OCI-LY7 (cell line): ENCODE results near the gene IFT25. TPM values are rescaled to one million over a fixed set of nuclear protein-coding genes. Genes with fewer than 3 reads are reported as not detected.

ENCODE experiments used
- BruUV-seq: library from RNA; stranded (reverse); fragments of 400-500 nt; replicated peaks from 2 replicates; lab custom pipeline; 2021; lab: Mats Ljungman, UMichigan
- CTCF ChIA-PET: fragments of 300-600 bp; sonication (Branson Sonifier 250); formaldehyde crosslinking; loops from one replicate; lab custom pipeline; 2022; ENCODE audit warnings: antibody characterized with exemption; ENCODE audit not compliant: unreplicated experiment; lab: Charles Lee
- POLR2A ChIA-PET: fragments of 300-600 bp; sonication (Branson Sonifier 250); formaldehyde crosslinking; loops from one replicate; lab custom pipeline; 2022; ENCODE audit warnings: antibody characterized with exemption; lab: Charles Lee
- DNase-seq: peaks from one replicate; pipeline ENCODE4 v3.0.0-alpha.2; 2015; ENCODE audit warnings: low spot score
- H2AFZ ChIP-seq: fragments of 200-600 bp; sonication (generic), shearing (Covaris generic); 2 replicates; pipeline ENCODE4 v1.6.1; 2014; ENCODE audit warnings: mild to moderate bottlenecking, antibody characterized with exemption, low read length, moderate library complexity
- H3K27ac ChIP-seq: fragments of 200-600 bp; sonication (generic); 2 replicates; pipeline ENCODE4 v1.5.1; 2014; ENCODE audit warnings: mixed run types, low read depth, mild to moderate bottlenecking, moderate library complexity, low read length, inconsistent platforms; ENCODE audit not compliant: poor library complexity, severe bottlenecking
- H3K36me3 ChIP-seq: fragments of 200-600 bp; sonication (generic); 2 replicates; pipeline ENCODE4 v1.6.1; 2014; ENCODE audit warnings: mild to moderate bottlenecking, antibody characterized with exemption, low read length, moderate library complexity, mixed read lengths; ENCODE audit not compliant: insufficient read depth
- H3K4me1 ChIP-seq: fragments of 200-600 bp; sonication (generic); 2 replicates; pipeline ENCODE4 v1.5.1; 2014; ENCODE audit warnings: mild to moderate bottlenecking, low read length; ENCODE audit not compliant: insufficient read depth, poor library complexity, severe bottlenecking
- H3K4me2 ChIP-seq: fragments of 200-600 bp; sonication (generic); 2 replicates; pipeline ENCODE4 v1.6.1; 2014; ENCODE audit warnings: mild to moderate bottlenecking, low read length
- H3K4me3 ChIP-seq: fragments of 200-600 bp; sonication (generic); 2 replicates; pipeline ENCODE4 v1.5.1; 2014; ENCODE audit warnings: mild to moderate bottlenecking, low read depth, low read length; ENCODE audit not compliant: poor library complexity, severe bottlenecking
- H3K79me2 ChIP-seq: fragments of 200-600 bp; sonication (generic); 2 replicates; pipeline ENCODE4 v1.6.1; 2016; ENCODE audit warnings: low read depth, mild to moderate bottlenecking, low read length, moderate library complexity, mixed read lengths; ENCODE audit not compliant: insufficient read depth
- H3K9me2 ChIP-seq: fragments of 200-600 bp; sonication (generic); 2 replicates; pipeline ENCODE4 v1.6.1; 2016; ENCODE audit warnings: mild to moderate bottlenecking, low read length, mixed read lengths; ENCODE audit not compliant: insufficient read depth
- H3K9me3 ChIP-seq: fragments of 200-600 bp; sonication (generic); 2 replicates; pipeline ENCODE4 v1.6.1; 2014; ENCODE audit warnings: mild to moderate bottlenecking, mixed run types, low read length, mixed read lengths
- H4K20me1 ChIP-seq: fragments of 200-600 bp; sonication (generic); 2 replicates; pipeline ENCODE4 v1.6.1; 2014; ENCODE audit warnings: mild to moderate bottlenecking, antibody characterized with exemption, low read length, moderate library complexity, mixed read lengths; ENCODE audit not compliant: insufficient read depth
- CTCF ChIP-seq: fragments of 200-600 bp; sonication (generic); conservative IDR thresholded peaks from 2 replicates; pipeline ENCODE4 v1.5.1; 2014; ENCODE audit warnings: mild to moderate bottlenecking, antibody characterized with exemption, low read length, moderate library complexity, mixed read lengths
- EZH2phosphoT487 ChIP-seq: fragments of 200-600 bp; sonication (generic); IDR thresholded peaks from 2 replicates; pipeline ENCODE4 v1.6.1; 2018; ENCODE audit warnings: low read depth, borderline replicate concordance, mild to moderate bottlenecking, mixed run types, antibody characterized with exemption, low read length, moderate library complexity, mixed read lengths
- intact Hi-C: fragments of 100-400 bp; cut with micrococcal nuclease; formaldehyde crosslinking; loops from one replicate; pipeline ENCODE4 v1.10.0; 2022; ENCODE audit not compliant: unreplicated experiment
- total RNA-seq, 2 experiments: library from RNA; depleted of rRNA in 1 of 2; stranded (reverse); fragments of >200 nt in 1 of 2; shearing (Covaris generic) in 1 of 2; gene quantifications; 2 replicates each; pipeline ENCODE4 v1.2.3, GENCODE V29; 2014 to 2022

The IFT25 gene
- total RNA-seq, 2 experiments from 2014 or later, result 45.4 to 57.0 TPM

- H3K79me2 ChIP-seq, result peaks cover 30% of the 10 kb centered on the region; the same call in 1 of the 2 replicates
- H3K4me3 ChIP-seq, result peak within 1 kb of the TSS; percentile 71
- peaks cover 18% of the 10 kb centered on the region for H3K4me1 ChIP-seq
- no peaks in the 10 kb centered on the region for H3K9me2 ChIP-seq
- ChIA-PET CTCF (interaction anchor here (0.5 to 1.8 kb wide), 14 partner anchors 12 to 863 kb away, joined by 3 to 12 read pairs (median 4); no protein-coding TSS in a partner anchor), POLR2A (interaction anchor here (0.6 to 2.5 kb wide), 12 partner anchors 9 to 1231 kb away, joined by 3 to 12 read pairs (median 6); partner anchors contain the start of genes TCEANC2 and TMEM59)
- H3K27ac ChIP-seq, result peak within 1 kb of the TSS; percentile 50
- no peaks in the 10 kb centered on the region for H4K20me1 ChIP-seq
- TF ChIP-seq CTCF, result 0 out of 2 replicates have a peak, but pooled peaks have one; percentile 43
- no peak for TF ChIP-seq EZH2phosphoT487
- H3K4me2 ChIP-seq, result peak within 1 kb of the TSS; percentile 97
- H3K36me3 ChIP-seq, result peaks cover 7% of the 10 kb centered on the region; the same call in 1 of the 2 replicates
- peak within 1 kb of the TSS; percentile 86 for H2AFZ ChIP-seq
- DNase-seq, result peak; percentile 88
- BruUV-seq, result no TSS peak
- H3K9me3 ChIP-seq, result no peaks in the 10 kb centered on the region
- intact Hi-C loops, result loop anchor here (1.0 to 5.0 kb wide), 3 partner anchors 69 to 620 kb away; partner anchors contain the start of gene NDC1
Measured at GRCh38 chr1:53946252-53947171, 1.0 kb upstream of the IFT25 start, which contains the start of gene LRRC42. LRRC42 (plus strand) TSS chr1:53946350; CDS start chr1:53952000, 5,650 bp downstream.

- Histone ChIP-seq H3K9me2 (no peaks in the 10 kb centered on the region), H3K27ac (peak overlapping the region; percentile 47), H4K20me1 (no peaks in the 10 kb centered on the region), H3K4me2 (peak overlapping the region; percentile 97), H3K4me3 (peak overlapping the region; percentile 71), H3K36me3 (peaks cover 7% of the 10 kb centered on the region; the same call in 1 of the 2 replicates), H3K4me1 (peaks cover 18% of the 10 kb centered on the region), H3K9me3 (no peaks in the 10 kb centered on the region), H3K79me2 (peaks cover 34% of the 10 kb centered on the region; the same call in 1 of the 2 replicates), H2AFZ (peak overlapping the region; percentile 86)
- TF ChIP-seq CTCF (no peak), EZH2phosphoT487 (no peak)
- BruUV-seq, result no TSS peak
- ChIA-PET CTCF (interaction anchor here (1.0 to 1.8 kb wide), 4 partner anchors 15 to 85 kb away, joined by 3 to 6 read pairs (median 4); no protein-coding TSS in a partner anchor), POLR2A (interaction anchor here (0.7 to 2.7 kb wide), 13 partner anchors 9 to 119 kb away, joined by 3 to 16 read pairs (median 8); partner anchors contain the start of genes TCEANC2, TMEM59 and YIPF1)
- intact Hi-C loops, result loop anchor here (5.0 kb wide), 1 partner anchor 68 kb away; no protein-coding TSS in a partner anchor
- DNase-seq, result no peak
Measured at GRCh38 chr1:53945183-53945432, 391 bp downstream of the IFT25 start.
